Thoracic aorta endothelial cell (primary cell): ENCODE data around the gene STAT4. TPM values are rescaled to one million over a fixed set of nuclear protein-coding genes. Genes with fewer than 3 reads are reported as not detected.

Experiments
- small RNA-seq: library from RNA; depleted of rRNA; stranded (forward); fragments of <200 nt; gene quantifications from one replicate; pipeline ENCODE3, GENCODE V24; 2012
- total RNA-seq: library from RNA; depleted of rRNA; stranded (reverse); fragments of >200 nt; gene quantifications from 2 replicates; pipeline ENCODE4 v1.2.3, GENCODE V29; 2012

Gene STAT4
- 0.07 and 0.27 TPM in 2 replicates for total RNA-seq

DNA sequence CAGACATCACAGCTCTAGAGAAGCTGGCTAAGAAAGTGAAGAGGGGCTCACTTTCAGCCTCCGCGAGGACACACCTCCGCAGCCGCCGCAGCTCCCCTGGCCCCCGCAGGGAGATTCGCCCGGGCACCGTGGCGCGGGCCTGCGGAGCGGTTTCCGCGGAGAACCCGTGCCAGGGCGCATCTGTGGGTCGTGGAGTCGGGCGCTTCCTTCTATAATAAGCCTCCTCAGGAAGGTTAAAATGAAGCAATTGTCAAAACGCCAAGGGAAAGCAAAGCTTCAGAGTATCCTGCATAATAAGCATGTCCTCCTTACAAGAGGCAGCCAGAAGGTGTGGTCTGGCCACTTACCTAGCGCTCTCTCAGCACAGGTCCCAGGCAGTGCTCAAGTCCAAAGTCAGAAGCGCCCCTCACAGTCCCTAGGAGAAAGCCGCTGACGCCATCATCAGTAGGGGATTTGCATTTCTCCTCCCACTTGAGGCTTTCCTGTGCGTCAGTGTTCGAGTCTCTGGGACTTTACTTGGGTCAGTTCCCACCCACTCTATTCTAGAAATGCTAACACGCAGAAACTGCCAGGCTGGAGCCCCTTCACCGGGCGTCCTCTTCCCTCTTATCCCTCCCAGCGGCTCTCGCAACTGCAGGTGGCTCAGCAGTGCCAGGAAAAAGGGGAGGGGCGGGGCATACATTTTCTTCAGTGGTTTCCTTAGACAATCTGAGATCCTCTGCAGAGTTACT is at the start of gene STAT4:
Gene STAT4, minus strand, starts transcription at position 395 of the 731 bp plus-strand sequence. CDS start 2,791 bp downstream, outside the sequence.

GRCh38 chr2:191013932-191014652 is 136.7 kb downstream of the STAT4 start, which contains the start of gene STAT1:
STAT1 (minus strand) TSS chr2:191014171; CDS start chr2:191010003, 4,168 bp downstream.

Small RNA genes within 50 kb of the gene (small RNA-seq; reads per million reads assigned to genes)
- gene RNU6-959P, result not detected

Other genes starting within 250 kb of the STAT4 start
- gene STAT1, start 136.8 kb downstream of the STAT4 start, total RNA-seq, result 70.6 and 109 TPM in 2 replicates
- 45.5 and 84.6 TPM in 2 replicates for gene MYO1B, start 94.4 kb upstream of the STAT4 start, total RNA-seq